Measurements from ENCODE around the gene ITPR2.

Gene ITPR2

DNA sequence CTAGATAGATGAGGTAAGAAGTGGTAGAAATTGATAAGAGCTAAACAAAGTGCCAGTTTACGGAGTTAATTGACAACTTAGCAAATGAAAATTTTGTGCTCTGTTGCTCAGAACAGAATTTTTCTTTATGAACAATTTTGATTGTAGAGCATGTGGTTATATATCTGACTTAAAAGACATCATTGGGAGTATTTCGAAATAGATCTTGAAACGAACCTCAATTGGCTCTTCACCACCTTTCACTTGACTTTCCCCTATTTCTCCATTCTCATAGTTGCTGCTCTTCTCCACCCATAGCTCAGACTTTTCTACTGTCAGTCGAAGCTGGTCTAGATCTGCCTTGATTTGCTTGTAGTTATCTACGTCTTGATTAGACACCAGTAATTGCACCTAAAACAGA lies 212.1 kb downstream of the ITPR2 start:
- Histone ChIP-seq H3K27ac (ENCODE audit: low read depth, low read length) (no peak overlapping the region), H3K4me3 (ENCODE audit: low read depth, low read length) (no peak overlapping the region), H4K12ac (ENCODE audit: low read depth, low read length) (no peak overlapping the region), H2BK12ac (ENCODE audit: low read length) (no peak overlapping the region), H2BK5ac (ENCODE audit: low read depth, low read length, poor library complexity) (peak overlapping the region; percentile 68), H3K4me2 (ENCODE audit: low read length) (no peak overlapping the region), H2AFZ (ENCODE audit: insufficient read depth, low read length, poor library complexity) (no peak overlapping the region), H3K9ac (ENCODE audit: low read length) (no peak overlapping the region), H3K14ac (ENCODE audit: low read length) (no peak overlapping the region), H3K79me2 (ENCODE audit: control insufficient read depth, insufficient read depth, low read length, poor library complexity) (no peaks in the 10 kb centered on the region), H4K8ac (ENCODE audit: low read depth, low read length) (no peak overlapping the region), H2BK120ac (ENCODE audit: insufficient read depth, low read length, poor library complexity) (no peak overlapping the region), H3K36me3 (ENCODE audit: control insufficient read depth in 1 of 2, insufficient read depth in 2 of 2, low read length in 2 of 2) (peaks cover 0 to 2% of the 10 kb centered on the region in 2 experiments), H3K4me1 (ENCODE audit: control insufficient read depth in 1 of 2, insufficient read depth in 2 of 2, low read length in 2 of 2) (peaks cover 3% of the 10 kb centered on the region in 2 experiments), H3K23ac (ENCODE audit: low read length) (no peak overlapping the region), H2AK5ac (ENCODE audit: low read length) (no peak overlapping the region), H3K27me3 (ENCODE audit: insufficient read depth, low read length) (no peaks in the 10 kb centered on the region), H4K91ac (ENCODE audit: low read depth, low read length) (no peak overlapping the region), H3K4ac (ENCODE audit: low read depth, low read length) (no peak overlapping the region), H3K18ac (ENCODE audit: low read length) (no peak overlapping the region), H3K79me1 (ENCODE audit: low read length) (peaks cover 3% of the 10 kb centered on the region), H3K9me3 (ENCODE audit: insufficient read depth, low read depth, low read length) (no peaks in the 10 kb centered on the region)
- no peak for DNase-seq
- no CpG with 5 or more reads among the region's 5 CpGs for WGBS (ENCODE audit: extremely low coverage, insufficient coverage, insufficient read length)

DNA sequence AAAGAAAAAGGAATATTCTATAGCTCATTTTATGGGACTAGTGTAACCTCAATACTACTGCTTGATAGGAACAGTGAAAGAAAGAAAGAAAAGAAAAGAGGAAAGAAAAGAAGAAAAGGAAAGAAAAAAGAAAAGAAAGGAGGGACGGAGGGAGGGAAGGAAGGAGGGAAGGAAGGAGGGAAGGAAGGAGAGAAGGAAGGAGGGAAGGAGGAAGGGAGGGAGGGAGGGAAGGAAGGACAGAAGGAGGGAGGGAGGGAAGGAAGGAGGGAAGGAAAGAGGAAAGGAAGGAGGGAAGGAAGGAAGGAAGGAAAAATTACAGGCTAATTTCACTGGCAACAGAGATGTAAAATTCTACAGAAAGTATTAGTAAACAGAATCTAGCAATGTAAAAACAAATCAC lies 215.5 kb downstream of the ITPR2 start:
- no peak overlapping the region for H2BK5ac ChIP-seq (ENCODE audit: low read depth, low read length, poor library complexity)
- H3K18ac ChIP-seq (ENCODE audit: low read length), result no peak overlapping the region
- H3K14ac ChIP-seq (ENCODE audit: low read length), result no peak overlapping the region
- WGBS (ENCODE audit: extremely low coverage, insufficient coverage, insufficient read length), result no CpG with 5 or more reads among the region's 1 CpG
- H3K4me3 ChIP-seq (ENCODE audit: low read depth, low read length), result no peak overlapping the region
- H4K12ac ChIP-seq (ENCODE audit: low read depth, low read length), result no peak overlapping the region
- H4K8ac ChIP-seq (ENCODE audit: low read depth, low read length), result no peak overlapping the region
- no peak overlapping the region for H3K4ac ChIP-seq (ENCODE audit: low read depth, low read length)
- no peak overlapping the region for H2AFZ ChIP-seq (ENCODE audit: insufficient read depth, low read length, poor library complexity)
- no peak overlapping the region for H3K4me2 ChIP-seq (ENCODE audit: low read length)
- no peak for DNase-seq
- no peaks in the 10 kb centered on the region for H3K9me3 ChIP-seq (ENCODE audit: insufficient read depth, low read depth, low read length)
- H3K27ac ChIP-seq (ENCODE audit: low read depth, low read length), result no peak overlapping the region
- no peak overlapping the region for H2BK12ac ChIP-seq (ENCODE audit: low read length)
- H3K27me3 ChIP-seq (ENCODE audit: insufficient read depth, low read length), result no peaks in the 10 kb centered on the region
- no peak overlapping the region for H3K23ac ChIP-seq (ENCODE audit: low read length)
- H3K4me1 ChIP-seq (ENCODE audit: control insufficient read depth in 1 of 2, insufficient read depth in 2 of 2, low read length in 2 of 2), result peaks cover 3 to 4% of the 10 kb centered on the region in 2 experiments
- peaks cover 1% of the 10 kb centered on the region for H3K79me1 ChIP-seq (ENCODE audit: low read length)
- H3K9ac ChIP-seq (ENCODE audit: low read length), result no peak overlapping the region
- no peak overlapping the region for H4K91ac ChIP-seq (ENCODE audit: low read depth, low read length)
- no peaks in the 10 kb centered on the region for H3K79me2 ChIP-seq (ENCODE audit: control insufficient read depth, insufficient read depth, low read length, poor library complexity)
- H2BK120ac ChIP-seq (ENCODE audit: insufficient read depth, low read length, poor library complexity), result no peak overlapping the region
- peaks cover 0 to 2% of the 10 kb centered on the region in 2 experiments for H3K36me3 ChIP-seq (ENCODE audit: control insufficient read depth in 1 of 2, insufficient read depth in 2 of 2, low read length in 2 of 2)
- no peak overlapping the region for H2AK5ac ChIP-seq (ENCODE audit: low read length)

DNA sequence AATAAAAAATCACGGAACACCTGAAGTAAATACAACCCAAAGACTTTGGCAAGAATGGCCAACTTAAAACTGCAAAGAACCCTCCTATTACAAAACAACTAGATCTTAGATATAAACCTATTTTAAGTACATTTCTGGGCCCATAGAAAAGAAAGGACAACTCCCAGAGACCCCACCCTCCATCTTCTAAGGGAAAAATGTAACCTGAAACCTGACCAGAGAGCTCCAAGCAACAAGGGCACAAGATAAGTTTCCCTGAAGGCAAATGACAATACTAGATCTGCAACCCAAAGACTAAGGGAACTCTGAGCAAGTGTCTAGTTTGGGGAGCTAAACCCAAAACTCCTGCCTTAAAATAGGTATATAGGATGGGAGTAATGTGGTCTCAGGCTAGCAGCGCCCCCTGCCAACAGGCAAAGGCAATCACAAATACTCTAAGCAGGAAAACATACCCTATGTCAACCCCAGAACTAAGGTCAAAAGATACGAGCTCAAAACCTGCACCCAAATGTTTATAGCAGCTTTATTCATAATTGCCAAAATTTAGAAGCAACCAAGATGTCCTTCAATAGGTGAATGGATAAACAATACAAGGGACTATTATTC lies 218.9 kb downstream of the ITPR2 start:
- H3K4me3 ChIP-seq (ENCODE audit: low read depth, low read length), result no peak overlapping the region

DNA sequence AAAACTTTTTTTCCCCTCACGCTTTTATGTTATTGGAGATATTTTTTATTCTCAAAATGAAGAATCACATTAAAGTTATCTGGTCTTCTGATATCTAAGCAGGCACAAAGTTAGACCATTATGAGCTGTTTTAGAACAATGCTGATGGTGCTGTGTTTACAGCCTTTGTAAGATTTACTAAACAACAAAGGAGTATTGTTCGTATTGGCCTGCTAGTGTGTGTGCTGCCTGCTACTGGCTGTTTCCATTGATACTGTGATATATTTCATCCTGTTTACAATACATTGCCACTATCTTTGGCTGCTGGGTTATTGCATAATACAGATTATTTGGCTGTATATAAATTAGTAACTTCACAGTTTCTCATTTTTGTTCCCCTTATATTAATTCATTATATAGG lies 220.8 kb downstream of the ITPR2 start:
- Histone ChIP-seq H3K9me3 (ENCODE audit: insufficient read depth, low read depth, low read length) (no peaks in the 10 kb centered on the region), H2BK5ac (ENCODE audit: low read depth, low read length, poor library complexity) (no peak overlapping the region), H3K4me3 (ENCODE audit: low read depth, low read length) (no peak overlapping the region), H3K27ac (ENCODE audit: low read depth, low read length) (no peak overlapping the region), H3K79me2 (ENCODE audit: control insufficient read depth, insufficient read depth, low read length, poor library complexity) (no peaks in the 10 kb centered on the region), H3K23ac (ENCODE audit: low read length) (no peak overlapping the region), H2AK5ac (ENCODE audit: low read length) (no peak overlapping the region), H3K79me1 (ENCODE audit: low read length) (no peaks in the 10 kb centered on the region), H2BK12ac (ENCODE audit: low read length) (no peak overlapping the region), H3K36me3 (ENCODE audit: control insufficient read depth in 1 of 2, insufficient read depth in 2 of 2, low read length in 2 of 2) (peaks cover 0 to 2% of the 10 kb centered on the region in 2 experiments), H3K4ac (ENCODE audit: low read depth, low read length) (no peak overlapping the region), H3K18ac (ENCODE audit: low read length) (no peak overlapping the region), H4K12ac (ENCODE audit: low read depth, low read length) (no peak overlapping the region), H4K91ac (ENCODE audit: low read depth, low read length) (no peak overlapping the region), H2BK120ac (ENCODE audit: insufficient read depth, low read length, poor library complexity) (no peak overlapping the region), H3K4me1 (ENCODE audit: control insufficient read depth in 1 of 2, insufficient read depth in 2 of 2, low read length in 2 of 2) (peaks cover 2 to 3% of the 10 kb centered on the region in 2 experiments), H3K27me3 (ENCODE audit: insufficient read depth, low read length) (no peaks in the 10 kb centered on the region), H3K14ac (ENCODE audit: low read length) (no peak overlapping the region), H3K4me2 (ENCODE audit: low read length) (no peak overlapping the region), H2AFZ (ENCODE audit: insufficient read depth, low read length, poor library complexity) (no peak overlapping the region), H4K8ac (ENCODE audit: low read depth, low read length) (no peak overlapping the region), H3K9ac (ENCODE audit: low read length) (no peak overlapping the region)
- no CpG with 5 or more reads among the region's 2 CpGs for WGBS (ENCODE audit: extremely low coverage, insufficient coverage, insufficient read length)
- no peak for DNase-seq

More for the DNA sequence above, 218.9 kb downstream of the ITPR2 start:
- H3K18ac ChIP-seq (ENCODE audit: low read length), result no peak overlapping the region
- no peaks in the 10 kb centered on the region for H3K79me1 ChIP-seq (ENCODE audit: low read length)
- H2BK12ac ChIP-seq (ENCODE audit: low read length), result no peak overlapping the region
- no peak overlapping the region for H4K12ac ChIP-seq (ENCODE audit: low read depth, low read length)
- no peaks in the 10 kb centered on the region for H3K9me3 ChIP-seq (ENCODE audit: insufficient read depth, low read depth, low read length)
- H2AK5ac ChIP-seq (ENCODE audit: low read length), result no peak overlapping the region
- no peak overlapping the region for H3K27ac ChIP-seq (ENCODE audit: low read depth, low read length)
- peak in 1 of 2 donors; percentile 10 for DNase-seq
- H2BK120ac ChIP-seq (ENCODE audit: insufficient read depth, low read length, poor library complexity), result no peak overlapping the region
- H3K4me2 ChIP-seq (ENCODE audit: low read length), result no peak overlapping the region
- WGBS (ENCODE audit: extremely low coverage, insufficient coverage, insufficient read length), result no CpG with 5 or more reads among the region's 3 CpGs
- H2AFZ ChIP-seq (ENCODE audit: insufficient read depth, low read length, poor library complexity), result no peak overlapping the region
- H3K4ac ChIP-seq (ENCODE audit: low read depth, low read length), result no peak overlapping the region
- no peak overlapping the region for H3K9ac ChIP-seq (ENCODE audit: low read length)
- no peak overlapping the region for H3K23ac ChIP-seq (ENCODE audit: low read length)
- no peak overlapping the region for H3K14ac ChIP-seq (ENCODE audit: low read length)
- H4K91ac ChIP-seq (ENCODE audit: low read depth, low read length), result no peak overlapping the region
- H4K8ac ChIP-seq (ENCODE audit: low read depth, low read length), result no peak overlapping the region
- no peaks in the 10 kb centered on the region for H3K36me3 ChIP-seq (ENCODE audit: control insufficient read depth in 1 of 2, insufficient read depth in 2 of 2, low read length in 2 of 2)
- H3K79me2 ChIP-seq (ENCODE audit: control insufficient read depth, insufficient read depth, low read length, poor library complexity), result no peaks in the 10 kb centered on the region
- no peak overlapping the region for H2BK5ac ChIP-seq (ENCODE audit: low read depth, low read length, poor library complexity)
- no peaks in the 10 kb centered on the region for H3K27me3 ChIP-seq (ENCODE audit: insufficient read depth, low read length)
- peaks cover 2 to 3% of the 10 kb centered on the region in 2 experiments for H3K4me1 ChIP-seq (ENCODE audit: control insufficient read depth in 1 of 2, insufficient read depth in 2 of 2, low read length in 2 of 2)

Data from trophoblast cell (in vitro differentiated cells and primary cell).